ENCODE measurements around the gene AOX1. TPM values are rescaled to one million over a fixed set of nuclear protein-coding genes. Genes with fewer than 3 reads are reported as not detected.
"Not testable (repeated sequence)": the region's sequence is repeated elsewhere in the genome, so short reads cannot be mapped to it uniquely, and the experiment has no call there.

Gene AOX1
- polyA plus RNA-seq, 3 donors: 2.1 to 2.8 (median 2.3) TPM

DNA sequence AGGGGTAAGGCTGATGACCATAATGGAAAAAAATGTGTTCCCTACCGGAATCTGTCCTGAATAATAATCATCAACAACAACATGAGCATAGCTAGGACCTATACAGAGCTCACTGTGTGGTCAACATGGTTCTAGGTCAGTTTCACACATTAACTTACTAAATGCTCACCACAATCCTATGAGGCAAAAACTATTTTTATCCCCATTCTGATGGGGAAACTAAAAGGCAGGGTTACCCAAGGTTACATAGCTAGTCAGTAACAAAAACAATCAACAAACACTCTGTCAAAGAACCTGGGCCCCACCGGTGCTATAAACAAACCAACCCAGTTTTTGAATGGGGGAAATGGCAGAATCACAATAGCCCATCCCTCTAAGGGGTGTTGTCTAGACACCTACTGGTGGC is 40.1 kb downstream of the AOX1 start:
- no peak for DNase-seq

- no peak for DNase-seq
These were observed 41.4 kb downstream of the AOX1 start for GRCh38 chr2:200627110-200627770.

GRCh38 chr2:200628461-200628860 is 42.6 kb downstream of the AOX1 start:
- DNase-seq: not testable (repeated sequence)

GRCh38 chr2:200631287-200631686 is 45.5 kb downstream of the AOX1 start:
- no peak for DNase-seq

DNA sequence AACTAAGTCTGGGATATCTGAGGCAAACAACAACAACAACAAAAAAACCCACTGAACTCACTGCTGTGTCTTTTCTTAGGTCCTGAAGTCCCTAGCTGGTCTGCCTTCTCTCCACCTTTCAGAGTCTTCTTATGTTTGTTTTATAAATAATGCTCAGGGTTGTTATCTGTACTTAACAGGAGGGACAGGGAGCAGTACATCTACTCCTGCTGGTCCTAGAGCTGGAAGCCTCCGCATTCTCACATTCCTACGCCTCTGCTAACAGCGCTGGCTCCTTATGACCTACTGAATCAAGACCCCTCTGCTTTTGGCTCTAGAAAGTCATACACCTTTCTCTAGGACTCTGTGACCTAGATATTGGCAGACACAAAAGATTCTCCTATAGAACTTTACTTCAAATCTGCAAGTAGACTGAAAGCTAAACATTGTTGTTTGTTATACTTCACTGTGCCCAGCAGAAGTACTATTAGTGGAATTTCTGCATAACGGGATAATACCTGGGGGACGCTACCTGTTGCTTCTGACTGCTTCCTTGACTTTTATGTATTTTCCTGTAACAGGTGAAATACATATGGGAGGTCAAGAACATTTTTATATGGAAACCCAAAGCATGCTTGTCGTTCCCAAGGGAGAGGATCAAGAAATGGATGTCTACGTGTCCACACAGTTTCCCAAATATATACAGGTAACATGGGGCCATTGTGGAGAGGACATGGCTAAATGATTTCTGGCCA is 48.6 kb downstream of the AOX1 start:
- DNase-seq: no peak

DNA sequence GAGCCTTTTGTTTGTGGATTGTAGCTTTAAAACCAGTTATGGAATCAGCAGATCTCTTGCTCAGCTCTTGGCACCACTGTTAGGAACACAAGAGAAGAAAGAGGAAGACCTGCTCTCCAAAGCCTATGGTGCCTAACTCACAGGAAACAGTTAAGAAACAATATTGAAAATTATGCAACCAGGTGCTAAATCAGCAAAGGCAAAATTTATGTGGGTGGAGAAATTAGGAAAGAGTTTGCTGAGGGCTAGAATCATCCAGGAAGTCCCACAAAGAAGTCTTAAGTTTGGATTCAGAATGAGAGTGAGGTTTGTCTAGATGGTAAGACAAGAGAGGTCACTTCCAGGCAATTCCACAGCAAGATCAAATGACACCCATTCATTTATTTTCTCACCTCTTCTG is 49.4 kb downstream of the AOX1 start:
- no peak for DNase-seq

DNA sequence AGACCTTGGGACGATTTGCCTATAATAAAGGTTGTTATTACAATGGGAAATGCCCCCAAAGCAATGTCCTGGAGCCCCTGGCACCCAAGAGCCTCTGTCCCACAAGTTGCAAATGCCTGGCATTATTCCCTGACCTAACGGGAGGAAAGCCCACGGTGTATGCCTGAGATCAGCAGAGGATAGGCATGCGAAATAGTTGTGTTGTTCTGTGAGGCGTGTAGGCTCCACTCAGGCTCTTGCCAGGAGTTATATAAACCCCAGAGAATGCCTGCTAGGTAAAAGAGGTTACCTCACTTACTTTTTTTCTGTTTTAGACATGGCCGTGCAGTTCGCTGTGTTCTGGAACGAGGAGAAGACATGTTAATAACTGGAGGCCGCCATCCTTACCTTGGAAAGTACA is 52.1 kb downstream of the AOX1 start:
- DNase-seq: no peak

DNA sequence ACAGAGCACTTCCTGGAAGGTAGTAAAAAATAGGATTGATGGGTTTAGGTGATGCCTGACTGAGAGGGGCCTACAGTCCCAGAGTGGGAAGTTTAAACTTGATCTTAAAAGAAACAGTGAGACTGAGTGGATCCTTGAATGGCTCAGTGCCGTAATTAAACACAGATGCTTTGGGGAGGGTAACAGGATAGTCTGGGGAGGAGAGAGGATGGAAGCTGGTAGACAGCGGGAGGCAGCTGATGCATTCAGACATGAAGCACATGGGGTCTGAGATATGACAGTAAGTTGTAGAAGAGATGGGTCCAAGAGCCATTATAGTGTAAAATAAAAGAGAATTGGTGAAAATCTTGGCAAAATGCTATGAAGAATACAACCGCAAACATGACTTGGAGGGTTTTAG is 54.4 kb downstream of the AOX1 start:
- DNase-seq: no peak

DNA sequence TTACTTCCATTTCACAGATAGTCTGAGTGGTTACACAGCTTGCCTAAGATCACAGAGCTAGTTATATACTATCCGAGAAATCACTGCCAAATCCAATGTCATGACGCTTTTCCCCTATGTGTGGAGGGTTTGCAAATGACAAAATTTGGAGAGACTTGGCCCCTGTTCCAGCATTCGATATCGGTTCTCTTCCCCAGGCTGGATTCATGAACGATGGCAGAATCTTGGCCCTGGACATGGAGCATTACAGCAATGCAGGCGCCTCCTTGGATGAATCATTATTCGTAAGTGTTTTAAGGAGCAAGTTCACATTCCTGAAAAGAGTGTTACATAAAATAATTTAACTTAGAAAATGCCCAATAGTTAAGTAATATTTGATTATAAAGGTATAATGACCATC is 55.1 kb downstream of the AOX1 start:
- no peak for DNase-seq

GRCh38 chr2:200648518-200649281 is 62.9 kb downstream of the AOX1 start:
- not testable (repeated sequence) for DNase-seq

DNA sequence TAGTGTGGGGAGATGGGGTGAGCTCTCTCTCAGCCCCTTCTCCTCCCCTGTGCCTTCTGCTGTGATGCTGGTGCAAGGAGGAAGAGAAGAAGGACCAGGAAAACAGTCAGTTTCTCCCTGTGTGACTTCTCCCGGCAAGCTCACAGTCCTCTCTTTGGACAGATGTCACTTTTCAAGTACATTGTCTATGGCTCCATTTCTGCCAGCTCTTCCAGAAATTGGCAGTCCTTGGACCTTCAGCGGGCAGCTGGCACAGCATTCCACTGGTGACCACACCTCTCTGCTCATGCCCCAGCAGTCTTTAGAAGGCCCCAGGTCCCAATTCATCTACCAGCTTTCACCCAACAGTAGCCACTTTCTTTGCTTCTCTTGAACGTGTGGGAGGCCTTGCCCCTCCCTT is 63.9 kb downstream of the AOX1 start:
- DNase-seq: no peak

DNA sequence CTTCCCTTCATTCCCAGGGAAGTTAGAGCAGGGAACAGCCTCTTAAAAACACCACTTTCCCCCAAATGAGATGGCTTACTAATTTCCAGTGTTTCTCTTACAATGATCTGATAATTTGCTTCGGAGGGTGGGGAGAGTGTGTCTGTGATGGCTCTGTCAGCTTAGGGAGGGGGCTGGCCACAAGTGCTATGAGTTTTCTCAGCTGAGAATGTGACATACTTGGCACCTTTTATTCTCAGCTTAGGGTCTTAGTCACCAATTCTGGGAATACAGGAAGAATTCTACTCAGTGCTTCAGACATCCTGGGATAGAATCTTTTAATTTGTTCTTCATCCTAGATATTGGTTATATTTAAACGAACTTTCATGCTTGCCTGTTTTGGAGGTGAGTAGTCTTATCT is 64.4 kb downstream of the AOX1 start:
- no peak for DNase-seq

DNA sequence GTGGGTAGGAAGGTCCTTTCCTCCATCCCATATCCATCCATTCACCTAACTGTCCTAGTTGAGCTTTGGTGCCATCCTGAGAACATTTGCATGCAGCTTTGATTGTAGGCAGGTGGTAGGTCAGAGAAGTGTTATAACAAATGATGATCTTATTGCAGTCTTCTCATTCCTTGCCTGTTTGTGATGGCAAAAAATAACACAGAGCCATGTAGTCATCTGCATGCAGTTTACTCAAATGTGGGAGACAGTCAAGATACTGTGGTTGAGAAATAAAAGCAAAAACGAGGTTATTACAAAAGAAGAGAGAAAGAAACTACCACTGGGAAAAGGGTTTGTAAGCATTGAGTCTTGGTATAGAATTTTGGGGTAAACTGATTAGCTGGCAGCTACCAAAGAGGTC is 66.3 kb downstream of the AOX1 start:
- DNase-seq: no peak

DNA sequence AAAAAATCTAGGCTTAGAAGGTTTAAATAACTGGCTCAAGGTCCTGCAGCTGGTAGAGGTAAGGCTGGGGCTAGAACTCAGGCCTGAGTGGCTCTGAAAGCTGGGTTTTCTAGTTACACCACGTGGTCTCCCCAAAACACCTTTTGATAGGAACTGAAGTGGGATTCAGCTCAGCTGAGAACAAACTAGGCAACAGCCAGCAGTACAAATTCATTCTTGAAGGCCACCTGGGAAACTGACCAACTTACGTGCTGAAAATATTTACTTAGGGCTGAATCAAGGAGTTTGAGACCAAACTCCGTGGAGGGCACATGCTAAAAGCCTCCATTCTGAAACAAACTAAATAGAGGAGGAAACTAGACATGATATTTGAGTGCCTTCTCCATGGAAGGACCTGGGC is 67.2 kb downstream of the AOX1 start:
- DNase-seq: no peak

DNA sequence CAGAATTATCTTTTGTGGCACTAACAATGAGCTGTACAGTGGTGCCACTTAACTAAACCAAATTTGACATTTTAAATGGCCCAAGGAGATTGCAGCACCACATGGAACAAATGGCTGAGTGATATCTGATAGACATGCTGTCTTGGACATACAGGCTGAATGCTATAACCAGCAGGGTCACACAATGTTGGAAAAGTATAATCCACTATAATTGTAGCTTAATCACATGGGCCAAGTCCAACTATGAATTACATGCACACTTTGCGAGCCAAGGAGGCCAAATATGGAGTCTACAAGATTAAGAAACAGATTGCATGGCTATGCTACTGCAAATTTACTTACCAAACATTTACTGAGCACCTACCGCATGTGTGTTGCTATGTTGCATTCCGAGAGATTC is 69.0 kb downstream of the AOX1 start:
- no peak for DNase-seq

- DNase-seq: no peak
These were observed 70.2 kb downstream of the AOX1 start for GRCh38 chr2:200655918-200656580.

- DNase-seq: no peak
These were observed 72.6 kb downstream of the AOX1 start for GRCh38 chr2:200658278-200658864.

DNA sequence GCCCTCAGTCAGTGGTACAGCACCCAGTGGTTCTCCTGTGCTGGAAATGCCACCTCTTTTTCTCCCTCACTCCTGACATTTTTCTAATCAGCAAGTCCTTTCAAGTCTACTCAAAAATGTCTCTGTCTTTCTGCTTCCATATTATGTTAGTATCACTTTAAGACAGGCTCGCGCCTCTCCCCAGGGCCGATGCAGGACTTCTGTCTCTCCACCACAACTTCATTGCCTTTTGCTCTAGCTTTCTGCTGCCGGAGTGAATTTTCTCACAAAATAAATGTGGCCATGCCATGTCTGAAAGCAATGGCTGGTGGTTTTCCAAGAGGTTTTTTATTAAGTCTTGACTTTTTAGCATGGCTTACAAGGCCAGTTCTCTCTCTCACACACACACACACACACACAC is 73.6 kb downstream of the AOX1 start:
- no peak for DNase-seq

GRCh38 chr2:200661477-200661876 is 75.7 kb downstream of the AOX1 start:
- no peak for DNase-seq

DNA sequence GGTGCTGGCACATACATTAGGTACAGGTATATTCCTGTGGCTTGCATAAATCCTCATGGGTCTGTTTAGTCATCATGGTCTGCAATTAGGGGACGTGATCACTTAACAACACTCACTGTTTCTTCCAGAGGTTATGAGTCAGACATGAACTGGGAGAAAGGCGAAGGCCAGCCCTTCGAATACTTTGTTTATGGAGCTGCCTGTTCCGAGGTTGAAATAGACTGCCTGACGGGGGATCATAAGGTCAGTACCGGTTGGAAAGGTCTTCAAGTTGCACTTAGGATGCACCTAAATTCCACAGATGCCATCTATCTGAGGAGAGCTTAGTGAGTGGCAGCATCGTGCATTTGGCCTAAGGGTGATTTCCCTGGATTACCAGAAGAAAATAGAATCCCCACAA is 76.9 kb downstream of the AOX1 start:
- DNase-seq: no peak

- DNase-seq: no peak
These were observed 79.1 kb downstream of the AOX1 start for GRCh38 chr2:200664770-200665494.
